Activated CD4-positive, alpha-beta T cell treated with anti-CD3 and anti-CD28 coated beads, Interleukin-2, amount 10 ng/mL, durations not matched to agents 24 days and 14 days (primary cell): Measurements from ENCODE around the gene P2RY2. TPM values are rescaled to one million over a fixed set of nuclear protein-coding genes. Genes with fewer than 3 reads are reported as not detected.

Source experiments
- DNase-seq: peaks from one replicate; pipeline ENCODE4 v3.0.0; 2022
- H3K27ac Mint-ChIP-seq: one replicate; pipeline ENCODE4 v1.8.0; 2022; ENCODE audit warnings: mild to moderate bottlenecking, mixed read lengths
- H3K27me3 Mint-ChIP-seq: one replicate; pipeline ENCODE4 v1.8.0; 2022; ENCODE audit warnings: mixed read lengths
- H3K36me3 Mint-ChIP-seq: one replicate; pipeline ENCODE4 v1.8.0; 2022; ENCODE audit warnings: low read depth, mild to moderate bottlenecking, mixed read lengths
- H3K4me1 Mint-ChIP-seq: one replicate; pipeline ENCODE4 v1.8.0; 2021; ENCODE audit warnings: mixed read lengths
- H3K4me3 Mint-ChIP-seq: one replicate; pipeline ENCODE4 v1.8.0; 2022; ENCODE audit warnings: mild to moderate bottlenecking, moderate library complexity, mixed read lengths
- H3K9me3 Mint-ChIP-seq: one replicate; pipeline ENCODE4 v1.8.0; 2021; ENCODE audit warnings: mixed read lengths
- intact Hi-C: fragments of 100-400 bp; cut with micrococcal nuclease; formaldehyde crosslinking; loops from one replicate; pipeline ENCODE4 v1.15.1; 2023
- total RNA-seq: library from RNA; stranded (reverse); gene quantifications from 2 replicates; pipeline ENCODE4 v1.2.3, GENCODE V29; 2022

P2RY2 gene
- total RNA-seq, 1 donor from 2014 or later: not detected

DNA sequence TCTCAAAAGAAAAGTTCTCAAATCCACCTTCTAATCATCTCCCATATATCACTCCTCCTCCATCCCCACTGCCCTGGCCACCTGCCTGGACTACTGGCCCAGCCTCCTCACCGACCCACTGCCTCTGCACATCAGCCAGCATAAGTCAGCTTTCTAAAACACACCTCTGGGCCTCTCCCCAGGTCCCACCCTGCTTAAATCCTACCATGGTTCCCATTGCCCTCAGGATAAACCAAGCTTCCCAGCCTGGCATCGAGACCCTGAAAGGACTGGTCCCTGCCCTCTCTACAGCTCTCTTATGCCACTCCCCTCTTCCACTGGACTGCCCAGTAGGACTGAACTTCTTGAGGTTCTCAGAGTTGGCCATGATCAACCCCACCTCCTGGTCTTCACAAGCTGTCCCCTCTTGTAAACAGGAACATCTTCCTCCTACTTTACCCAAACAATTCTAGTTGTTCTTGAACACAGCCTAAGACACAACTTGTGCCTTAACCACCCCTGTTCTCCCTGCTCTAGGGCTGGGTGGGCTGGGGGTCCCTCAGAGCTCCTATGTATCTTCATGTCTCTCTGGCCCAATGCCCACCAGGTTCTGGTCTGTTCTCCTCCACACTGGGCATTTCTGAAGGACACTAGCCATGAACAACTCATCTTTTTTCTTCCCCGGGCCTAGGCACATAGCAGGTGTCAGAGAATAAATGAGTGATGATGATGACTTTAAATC, 41.5 kb downstream of the P2RY2 start:
- Mint-ChIP-seq H3K27ac (no peak overlapping the region), H3K9me3 (no peaks in the 10 kb centered on the region), H3K4me3 (no peak overlapping the region), H3K4me1 (no peaks in the 10 kb centered on the region), H3K36me3 (no peaks in the 10 kb centered on the region), H3K27me3 (peaks cover 23% of the 10 kb centered on the region)
- DNase-seq: no peak
- intact Hi-C loops: no loop called here

DNA sequence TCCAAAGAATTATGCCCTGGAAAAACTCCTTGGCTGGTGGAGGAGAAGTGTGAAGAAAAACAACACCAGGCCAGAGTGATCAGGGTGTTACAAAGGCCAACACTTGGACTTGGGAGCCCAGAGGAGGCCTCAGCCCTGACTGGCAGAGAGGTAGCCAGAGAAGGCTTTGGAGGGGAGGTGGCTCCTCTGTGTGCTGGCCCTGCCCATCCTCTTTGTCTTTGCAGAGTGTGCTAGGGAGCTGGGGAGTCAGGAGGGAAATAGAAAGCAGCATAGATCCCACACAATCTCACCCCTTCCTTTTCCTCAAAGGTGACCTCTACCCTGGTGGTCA, 42.0 kb downstream of the P2RY2 start:
- no peaks in the 10 kb centered on the region for H3K36me3 Mint-ChIP-seq
- intact Hi-C loops: no loop called here
- H3K27me3 Mint-ChIP-seq: peaks cover 28% of the 10 kb centered on the region
- no peaks in the 10 kb centered on the region for H3K4me1 Mint-ChIP-seq
- no peaks in the 10 kb centered on the region for H3K9me3 Mint-ChIP-seq
- H3K4me3 Mint-ChIP-seq: no peak overlapping the region
- DNase-seq: no peak
- H3K27ac Mint-ChIP-seq: no peak overlapping the region

DNA sequence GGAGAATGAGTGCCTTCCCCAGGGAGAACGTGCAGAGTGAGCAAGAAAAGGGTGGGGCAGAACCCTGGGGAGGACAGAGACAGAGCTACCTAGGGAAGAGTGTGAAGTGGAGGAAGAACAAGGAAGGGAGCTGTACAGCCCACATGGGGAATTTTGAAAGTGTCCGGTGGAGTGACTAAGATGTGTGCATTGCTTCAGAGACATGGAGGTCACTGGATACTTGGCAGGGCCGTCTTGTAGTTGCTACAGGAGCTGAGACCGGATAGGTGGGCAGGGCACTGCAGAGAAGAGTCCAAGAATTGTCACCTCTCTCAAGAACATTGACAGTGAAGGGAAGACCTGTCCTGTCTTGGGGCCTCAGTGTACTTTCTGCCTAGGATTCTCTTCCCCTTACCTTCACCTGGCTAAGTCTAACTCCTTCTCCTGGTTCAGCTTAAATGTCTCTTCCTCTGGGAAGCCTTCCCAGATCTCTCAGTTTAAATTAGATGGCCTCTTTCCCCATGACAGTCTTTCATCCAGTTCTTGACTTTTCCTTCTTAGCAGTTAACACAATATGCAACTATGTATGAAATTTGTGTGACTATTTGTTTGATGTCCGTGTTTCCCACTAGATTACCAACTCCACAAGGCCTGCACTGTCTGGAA, 44.9 kb downstream of the P2RY2 start:
- no peak overlapping the region for H3K4me3 Mint-ChIP-seq
- no peaks in the 10 kb centered on the region for H3K9me3 Mint-ChIP-seq
- intact Hi-C loops: no loop called here
- peaks cover 47% of the 10 kb centered on the region for H3K27me3 Mint-ChIP-seq
- H3K27ac Mint-ChIP-seq: no peak overlapping the region
- no peaks in the 10 kb centered on the region for H3K4me1 Mint-ChIP-seq
- DNase-seq: no peak
- H3K36me3 Mint-ChIP-seq: no peaks in the 10 kb centered on the region

DNA sequence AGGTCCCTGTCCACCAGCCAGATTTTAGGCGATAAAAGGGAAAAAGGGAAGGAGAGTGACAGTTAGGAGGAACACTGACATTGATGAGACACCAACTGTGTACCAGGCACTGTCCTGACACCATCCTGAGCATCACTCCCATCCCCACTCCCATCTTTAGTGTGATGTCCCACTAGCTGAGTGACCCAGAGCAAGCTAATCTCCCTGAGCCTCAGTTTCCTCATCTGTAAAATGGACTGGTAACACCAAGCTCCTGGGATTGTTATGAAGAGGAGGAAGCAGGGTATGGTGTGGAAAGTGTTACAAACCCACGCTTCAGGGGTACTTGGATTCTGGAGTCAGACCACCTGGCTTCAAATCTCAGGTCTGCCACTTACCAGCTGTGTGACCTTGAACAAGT, 45.6 kb downstream of the P2RY2 start:
- Mint-ChIP-seq H3K36me3 (no peaks in the 10 kb centered on the region), H3K27me3 (peaks cover 47% of the 10 kb centered on the region), H3K9me3 (no peaks in the 10 kb centered on the region), H3K4me1 (no peaks in the 10 kb centered on the region), H3K4me3 (no peak overlapping the region), H3K27ac (no peak overlapping the region)
- intact Hi-C loops: no loop called here
- DNase-seq: no peak

DNA sequence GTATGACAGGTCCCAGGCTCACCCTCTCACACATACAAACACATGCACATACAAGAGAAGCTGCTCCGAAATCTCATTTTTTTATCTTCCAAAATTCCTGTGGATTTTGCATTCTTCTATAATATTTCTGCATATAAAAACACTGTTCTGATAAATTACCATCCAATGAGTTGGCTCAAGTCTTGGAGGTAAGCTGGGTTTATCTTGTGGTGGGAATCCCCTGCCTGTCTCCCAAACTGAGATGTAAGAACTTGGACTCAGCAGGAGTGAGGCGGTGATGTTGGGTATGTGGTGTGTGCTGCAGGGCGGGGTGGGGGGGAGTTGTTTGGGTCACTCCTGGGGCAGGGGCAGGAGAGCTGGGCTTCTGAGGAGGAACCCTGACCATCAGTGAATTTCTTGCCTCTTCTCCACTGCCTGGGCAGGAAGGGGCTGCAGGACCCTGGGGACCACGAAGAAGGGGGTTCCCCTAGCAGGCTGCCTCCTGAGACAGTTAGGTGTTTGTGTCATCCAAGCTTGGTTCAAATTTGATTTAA, 47.3 kb downstream of the P2RY2 start:
- no peak for DNase-seq
- peaks cover 2% of the 10 kb centered on the region for H3K4me1 Mint-ChIP-seq
- H3K27me3 Mint-ChIP-seq: peaks cover 47% of the 10 kb centered on the region
- no peak overlapping the region for H3K27ac Mint-ChIP-seq
- H3K9me3 Mint-ChIP-seq: no peaks in the 10 kb centered on the region
- no peak overlapping the region for H3K4me3 Mint-ChIP-seq
- intact Hi-C loops: no loop called here
- no peaks in the 10 kb centered on the region for H3K36me3 Mint-ChIP-seq

DNA sequence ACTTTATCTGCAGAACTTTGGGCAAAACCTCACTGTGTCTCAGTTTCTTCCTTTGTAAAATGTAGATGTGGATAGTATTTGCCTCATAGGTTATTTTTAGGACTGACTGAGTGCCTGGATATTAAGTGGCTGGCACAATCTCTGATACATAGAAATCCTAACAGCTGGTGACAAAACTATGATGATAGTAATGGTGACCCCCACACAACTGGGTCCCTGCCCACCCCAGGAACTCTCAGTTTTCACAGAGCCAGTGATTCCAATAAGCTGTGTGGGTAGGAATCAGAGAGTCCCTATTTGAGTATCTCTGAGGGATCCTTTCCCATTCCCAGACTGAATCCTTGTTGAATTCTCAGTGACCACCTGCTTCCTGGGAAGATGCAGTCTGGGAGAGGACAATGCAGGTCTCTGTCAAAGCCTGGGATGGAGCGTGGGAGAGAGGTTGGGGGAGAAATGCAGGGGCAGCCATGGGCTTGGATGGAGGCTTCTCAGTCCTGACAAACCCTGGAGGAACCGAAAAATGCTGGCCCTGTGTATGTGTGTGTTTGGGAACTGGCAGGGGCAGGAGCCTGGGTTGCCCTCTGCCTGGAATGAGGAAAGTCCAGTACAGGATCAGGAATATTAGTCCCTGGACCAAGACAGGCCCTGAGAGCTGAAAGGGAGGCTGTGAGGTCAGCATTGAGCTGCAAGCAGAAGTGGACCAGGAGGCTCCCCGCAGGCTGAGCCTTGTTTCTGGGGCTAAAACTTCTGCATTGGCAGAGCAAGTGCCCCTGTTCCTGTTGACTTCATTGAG, 48.0 kb downstream of the P2RY2 start:
- Mint-ChIP-seq H3K27ac (no peak overlapping the region), H3K4me1 (peaks cover 2% of the 10 kb centered on the region), H3K9me3 (no peaks in the 10 kb centered on the region), H3K36me3 (no peaks in the 10 kb centered on the region), H3K4me3 (no peak overlapping the region), H3K27me3 (peaks cover 47% of the 10 kb centered on the region)
- DNase-seq: no peak
- intact Hi-C loops: no loop called here

DNA sequence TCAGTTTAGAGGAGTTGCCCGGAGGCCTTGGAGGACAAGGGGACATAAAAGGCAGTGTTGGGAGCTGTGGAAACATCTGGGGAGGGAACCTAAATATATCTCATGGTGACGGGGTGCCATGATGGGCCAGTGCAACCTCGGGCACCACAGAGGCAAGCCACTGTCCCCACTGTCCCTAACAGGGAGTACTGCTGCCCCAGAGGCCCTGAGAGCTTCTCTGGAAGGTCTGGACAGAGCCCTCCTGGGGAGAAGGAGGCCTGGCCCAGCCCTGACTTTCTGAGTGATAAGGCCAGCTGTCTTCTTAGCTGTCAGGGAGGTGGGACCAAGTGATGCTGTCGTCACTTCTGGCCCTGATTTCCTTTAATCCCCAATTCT, 48.6 kb downstream of the P2RY2 start:
- intact Hi-C loops: no loop called here
- Mint-ChIP-seq H3K4me3 (no peak overlapping the region), H3K4me1 (peaks cover 2% of the 10 kb centered on the region), H3K9me3 (no peaks in the 10 kb centered on the region), H3K36me3 (no peaks in the 10 kb centered on the region), H3K27me3 (peaks cover 47% of the 10 kb centered on the region), H3K27ac (no peak overlapping the region)
- DNase-seq: no peak

DNA sequence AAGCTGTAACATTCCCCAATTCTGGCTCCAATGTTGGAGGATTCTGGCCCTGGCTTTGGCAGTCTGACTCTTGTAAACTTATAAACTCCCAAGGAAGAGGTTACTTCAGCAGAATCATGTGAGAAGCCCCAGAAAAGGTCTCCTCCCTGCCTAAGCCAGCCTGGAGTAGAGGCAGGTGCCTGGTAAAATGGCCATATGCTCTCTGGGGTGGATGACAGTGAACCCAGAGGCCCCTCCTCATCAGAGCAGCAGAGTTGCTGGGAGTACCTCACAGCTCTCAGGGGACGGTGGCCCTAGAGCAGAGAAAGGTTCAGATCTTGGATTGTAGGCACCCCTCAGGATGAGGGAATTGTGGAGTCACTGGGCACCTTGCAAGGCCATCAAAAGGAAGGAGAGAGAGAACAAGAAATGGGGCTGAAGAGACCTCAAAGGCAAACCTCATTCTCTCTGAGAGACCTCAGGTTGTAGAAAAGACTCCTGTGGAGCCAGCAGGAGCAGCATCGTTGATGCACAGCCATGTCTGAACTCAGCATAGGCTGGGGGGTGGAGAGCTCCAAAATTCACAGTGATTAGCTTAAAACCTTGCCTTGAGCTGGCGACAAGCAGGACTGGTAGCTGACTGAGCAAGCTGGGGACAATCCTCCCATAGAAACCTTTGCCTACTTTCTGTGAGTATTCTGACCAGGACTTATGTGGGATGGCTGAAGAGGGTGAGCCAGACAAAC, 49.2 kb downstream of the P2RY2 start:
- no peak overlapping the region for H3K27ac Mint-ChIP-seq
- H3K4me3 Mint-ChIP-seq: no peak overlapping the region
- H3K9me3 Mint-ChIP-seq: no peaks in the 10 kb centered on the region
- H3K36me3 Mint-ChIP-seq: no peaks in the 10 kb centered on the region
- peaks cover 44% of the 10 kb centered on the region for H3K27me3 Mint-ChIP-seq
- no peak for DNase-seq
- peaks cover 2% of the 10 kb centered on the region for H3K4me1 Mint-ChIP-seq
- intact Hi-C loops: no loop called here

DNA sequence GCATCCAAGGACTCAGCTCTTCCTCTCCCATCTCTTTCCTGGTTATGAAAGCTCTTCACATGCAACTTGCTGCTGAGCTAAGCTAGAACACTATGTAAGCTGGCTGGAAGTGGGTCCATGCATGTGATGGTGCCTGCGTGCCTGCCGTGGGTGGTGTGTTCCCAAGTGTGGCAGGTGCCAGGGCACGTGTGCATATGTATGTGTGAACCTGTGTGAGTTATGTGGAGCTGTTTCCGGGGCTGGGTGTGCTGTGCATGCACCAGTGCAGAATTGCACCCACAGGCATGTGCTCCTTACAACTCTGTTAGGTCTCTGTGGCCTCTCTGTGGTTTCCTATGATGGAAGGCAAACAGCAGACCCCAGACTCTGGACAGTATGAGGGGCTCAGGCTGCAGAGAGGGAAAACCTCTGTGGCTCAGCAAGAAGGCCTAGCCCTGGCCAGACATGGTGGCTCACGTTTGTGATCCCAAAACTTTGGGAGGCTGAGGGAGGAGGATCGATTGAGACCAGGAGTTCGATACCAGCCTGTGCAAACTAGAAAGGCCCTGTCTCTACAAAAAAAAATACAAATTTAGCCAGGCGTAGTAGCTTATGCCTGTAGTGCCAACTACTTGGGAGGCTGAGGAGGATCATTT, 49.9 kb downstream of the P2RY2 start:
- Mint-ChIP-seq H3K9me3 (no peaks in the 10 kb centered on the region), H3K4me3 (no peak overlapping the region), H3K4me1 (peaks cover 2% of the 10 kb centered on the region), H3K27me3 (peaks cover 37% of the 10 kb centered on the region), H3K27ac (no peak overlapping the region), H3K36me3 (no peaks in the 10 kb centered on the region)
- intact Hi-C loops: no loop called here
- DNase-seq: no peak

DNA sequence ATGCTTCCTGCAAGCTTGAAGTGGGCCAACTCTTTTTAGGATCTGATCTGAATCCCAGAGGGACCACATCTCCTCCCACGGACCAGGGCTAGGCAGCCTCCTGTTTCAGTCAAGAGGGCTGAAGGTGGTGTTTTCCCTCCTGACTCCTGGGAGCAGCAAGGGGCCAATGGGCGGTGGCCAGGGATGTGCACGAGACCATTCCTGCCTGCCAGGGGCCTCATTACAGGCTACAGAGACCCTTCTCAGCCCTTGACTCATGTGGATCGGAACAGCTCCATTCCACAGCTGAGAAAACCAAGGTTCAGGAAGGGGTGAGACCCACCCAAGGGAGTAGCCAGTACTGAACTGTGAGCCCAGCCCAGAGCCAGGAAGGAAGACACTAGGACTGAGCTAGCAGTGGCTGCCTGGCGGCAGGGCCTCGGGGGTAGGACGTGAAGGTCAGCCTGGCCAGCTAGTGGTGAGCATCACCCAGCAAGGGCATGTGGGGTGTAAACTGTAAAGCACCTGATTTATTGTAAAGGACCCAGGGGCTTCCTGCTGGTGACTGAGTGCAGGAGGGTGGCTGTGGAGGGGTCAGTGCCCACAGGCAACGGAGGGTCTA, 50.7 kb downstream of the P2RY2 start:
- H3K4me1 Mint-ChIP-seq: peaks cover 2% of the 10 kb centered on the region
- no peaks in the 10 kb centered on the region for H3K9me3 Mint-ChIP-seq
- H3K27ac Mint-ChIP-seq: no peak overlapping the region
- peaks cover 30% of the 10 kb centered on the region for H3K27me3 Mint-ChIP-seq
- no peak for DNase-seq
- no peak overlapping the region for H3K4me3 Mint-ChIP-seq
- intact Hi-C loops: no loop called here
- H3K36me3 Mint-ChIP-seq: no peaks in the 10 kb centered on the region

DNA sequence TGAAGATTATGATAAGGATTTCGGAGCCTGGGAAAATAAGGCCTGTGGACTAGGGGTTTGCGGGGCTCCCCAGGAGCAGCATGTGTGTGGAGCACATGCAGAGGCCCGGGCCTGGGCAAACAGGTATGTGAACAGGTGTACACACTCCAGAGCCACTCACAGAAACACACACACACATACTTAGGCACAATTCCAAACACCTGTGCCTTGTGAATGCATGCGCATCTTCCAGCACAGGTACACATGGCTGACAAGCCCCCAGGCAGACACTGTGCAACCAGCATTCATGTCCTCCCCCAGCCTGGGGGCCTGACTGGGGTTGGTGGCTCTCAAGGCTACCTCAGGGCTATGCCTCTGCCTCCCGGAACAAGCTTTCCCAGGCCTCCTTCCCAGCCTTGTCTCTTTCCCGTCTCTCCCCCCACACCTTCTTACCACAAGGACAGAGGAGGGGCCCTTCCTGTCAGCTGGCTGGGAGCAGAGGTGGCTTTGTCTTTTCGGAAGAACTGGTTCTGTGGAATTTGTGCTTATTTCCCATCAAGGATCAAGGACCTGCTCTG, 51.5 kb downstream of the P2RY2 start:
- no peak for DNase-seq
- H3K4me1 Mint-ChIP-seq: peaks cover 2% of the 10 kb centered on the region
- no peak overlapping the region for H3K4me3 Mint-ChIP-seq
- no peak overlapping the region for H3K27ac Mint-ChIP-seq
- intact Hi-C loops: no loop called here
- H3K9me3 Mint-ChIP-seq: no peaks in the 10 kb centered on the region
- H3K36me3 Mint-ChIP-seq: no peaks in the 10 kb centered on the region
- H3K27me3 Mint-ChIP-seq: peaks cover 27% of the 10 kb centered on the region

DNA sequence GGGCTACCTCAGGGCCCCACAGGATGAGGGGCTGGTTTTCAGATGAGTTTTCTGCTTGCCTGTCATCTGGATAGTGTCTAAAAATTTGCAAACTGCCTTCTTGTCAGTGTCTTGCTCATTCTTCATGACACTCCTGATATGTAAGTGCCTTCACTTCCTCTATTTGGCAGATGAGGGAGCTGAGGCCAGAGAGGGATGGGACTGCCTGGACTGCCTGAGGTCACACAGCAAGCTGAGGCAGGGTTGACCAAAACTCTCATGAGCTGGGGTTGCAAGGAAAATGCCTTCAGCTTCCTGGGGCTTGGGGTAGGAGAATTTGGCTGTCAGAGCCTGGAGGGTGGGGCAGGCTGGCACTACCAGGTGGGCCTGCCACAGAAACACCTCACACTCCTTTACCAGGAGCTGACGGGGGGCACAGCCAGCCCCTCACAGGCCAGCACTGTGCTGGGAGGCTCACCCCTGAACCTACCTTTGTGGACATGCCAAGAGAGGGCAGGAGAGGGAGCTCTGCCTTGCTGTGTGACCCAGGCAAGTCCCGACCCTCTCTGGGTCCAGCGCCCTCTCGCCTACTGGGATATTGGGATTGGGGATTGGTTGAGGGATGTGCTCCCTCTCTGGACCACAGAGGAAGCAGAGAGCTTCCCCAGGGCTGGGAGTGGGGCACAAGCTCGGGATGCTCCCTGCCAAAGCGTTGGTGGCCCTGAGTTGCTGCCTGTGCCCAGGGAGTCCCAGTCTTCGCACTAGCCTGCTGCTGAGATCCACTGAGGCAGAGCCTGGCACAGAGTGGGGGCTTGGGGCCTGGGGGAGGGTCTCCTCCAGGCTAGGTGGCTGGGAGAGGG, 52.2 kb downstream of the P2RY2 start:
- peaks cover 2% of the 10 kb centered on the region for H3K4me1 Mint-ChIP-seq
- intact Hi-C loops: no loop called here
- no peak for DNase-seq
- H3K27me3 Mint-ChIP-seq: peaks cover 22% of the 10 kb centered on the region
- H3K36me3 Mint-ChIP-seq: no peaks in the 10 kb centered on the region
- H3K9me3 Mint-ChIP-seq: no peaks in the 10 kb centered on the region
- peak overlapping the region; percentile 34 for H3K27ac Mint-ChIP-seq
- H3K4me3 Mint-ChIP-seq: no peak overlapping the region
